Measurements from ENCODE around the gene YWHAE. TPM values are rescaled to one million over a fixed set of nuclear protein-coding genes. Genes with fewer than 3 reads are reported as not detected.

The YWHAE gene
- total and polyA plus RNA-seq, 3 donors from 2014 or later = 649 to 749 (median 678) TPM

DNA sequence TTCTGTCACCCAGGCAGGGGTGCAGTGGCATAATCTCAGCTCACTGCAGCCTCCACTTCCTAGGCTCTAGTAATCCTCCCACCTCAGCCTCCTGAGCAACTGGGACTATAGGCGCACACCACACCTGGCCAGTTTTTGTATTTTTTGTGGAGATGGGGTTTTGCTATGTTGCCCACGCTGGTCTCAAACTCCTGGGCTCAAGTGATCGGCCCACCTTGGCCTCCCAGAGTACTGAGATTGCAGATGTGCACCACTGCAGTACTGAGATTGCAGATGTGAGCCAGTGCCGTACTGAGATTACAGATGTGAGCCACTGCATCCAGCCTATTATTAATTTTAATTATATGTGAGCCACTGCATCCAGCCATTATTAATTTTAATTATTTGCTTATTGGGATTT is 42.2 kb upstream of the YWHAE start:
- Histone ChIP-seq H3K36me3 (ENCODE audit: low read depth, missing control alignments) (no peaks in the 10 kb centered on the region), H3K27me3 (no peaks in the 10 kb centered on the region), H3K4me1 (peaks cover 7% of the 10 kb centered on the region), H3K9me3 (no peaks in the 10 kb centered on the region), H3K4me3 (no peak overlapping the region), H3K27ac (no peak overlapping the region)
- DNase-seq = no peak
- 90 to 93% methylated on average over 4 of the region's 4 CpGs for WGBS, 2 donors
- TF ChIP-seq POLR2A (IDR thresholded peaks at IDR 0.05) (no peak), CTCF (IDR thresholded peaks at IDR 0.05) (no peak)
- intact Hi-C loops (cut with DNase I; ENCODE audit: low total_unique reads) = no loop called here

DNA sequence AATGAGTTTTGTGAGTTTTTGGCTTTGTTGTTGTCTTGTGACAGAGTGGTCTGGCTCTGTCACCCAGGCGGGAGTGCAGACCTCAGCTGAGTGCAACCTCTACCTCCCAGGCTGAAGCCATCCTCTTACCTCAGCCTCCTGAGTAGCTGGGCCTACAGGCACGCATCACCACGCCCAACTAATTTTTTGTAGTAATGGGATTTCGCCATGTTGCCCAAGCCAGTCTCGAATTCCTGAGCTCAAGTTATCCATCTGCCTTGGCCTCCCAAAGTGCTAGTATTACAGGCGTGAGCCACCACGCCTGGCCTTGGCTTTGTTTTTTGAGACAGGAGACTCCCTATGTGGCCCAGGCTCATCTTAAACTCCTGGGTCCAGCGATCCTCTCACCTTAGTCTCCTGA is 40.9 kb upstream of the YWHAE start:
- H3K27me3 ChIP-seq = no peaks in the 10 kb centered on the region
- H3K27ac ChIP-seq = no peak overlapping the region
- no peaks in the 10 kb centered on the region for H3K36me3 ChIP-seq (ENCODE audit: low read depth, missing control alignments)
- TF ChIP-seq POLR2A (IDR thresholded peaks at IDR 0.05) (no peak), CTCF (IDR thresholded peaks at IDR 0.05) (no peak)
- intact Hi-C loops (cut with DNase I; ENCODE audit: low total_unique reads) = no loop called here
- H3K4me1 ChIP-seq = peaks cover 7% of the 10 kb centered on the region
- no peak for DNase-seq
- H3K9me3 ChIP-seq = no peaks in the 10 kb centered on the region
- H3K4me3 ChIP-seq = no peak overlapping the region
- WGBS, 2 donors = 91 to 98% methylated on average over 4 to 8 of the region's 8 CpGs

DNA sequence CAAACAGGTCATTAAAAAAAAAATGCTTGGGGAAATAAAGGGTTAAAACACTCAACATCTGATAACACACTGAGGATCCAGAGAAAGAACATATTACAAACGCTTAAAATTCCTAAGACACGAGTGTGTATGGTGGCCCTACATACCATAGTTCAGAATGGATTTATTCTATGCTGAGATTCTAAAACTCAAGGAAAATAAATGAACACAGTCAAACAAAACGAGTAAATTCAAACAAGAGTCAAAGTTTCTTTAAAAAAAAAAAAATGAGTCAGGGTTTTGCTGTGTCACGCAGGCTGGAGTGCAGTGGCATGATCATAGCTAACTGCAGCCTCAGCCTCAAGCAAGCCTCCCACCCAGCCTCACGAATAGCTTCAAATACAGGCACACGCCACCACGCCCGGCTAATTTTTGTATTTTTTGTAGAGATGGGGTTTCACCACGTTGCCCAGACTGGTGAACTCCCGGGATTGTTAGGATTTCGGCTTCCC is 38.6 kb upstream of the YWHAE start:
- H3K27ac ChIP-seq = peak overlapping the region in 1 of 2 donors; percentile 3
- no peaks in the 10 kb centered on the region for H3K36me3 ChIP-seq (ENCODE audit: low read depth, missing control alignments)
- peaks cover 7% of the 10 kb centered on the region for H3K4me1 ChIP-seq
- TF ChIP-seq POLR2A (IDR thresholded peaks at IDR 0.05) = no peak
- no peak for TF ChIP-seq CTCF (IDR thresholded peaks at IDR 0.05)
- no peak overlapping the region for H3K4me3 ChIP-seq
- DNase-seq = peak; percentile 68
- intact Hi-C loops (cut with DNase I; ENCODE audit: low total_unique reads) = no loop called here
- WGBS, 2 donors = 46 to 74% methylated on average over 11 of the region's 11 CpGs
- no peaks in the 10 kb centered on the region for H3K27me3 ChIP-seq
- no peaks in the 10 kb centered on the region for H3K9me3 ChIP-seq

DNA sequence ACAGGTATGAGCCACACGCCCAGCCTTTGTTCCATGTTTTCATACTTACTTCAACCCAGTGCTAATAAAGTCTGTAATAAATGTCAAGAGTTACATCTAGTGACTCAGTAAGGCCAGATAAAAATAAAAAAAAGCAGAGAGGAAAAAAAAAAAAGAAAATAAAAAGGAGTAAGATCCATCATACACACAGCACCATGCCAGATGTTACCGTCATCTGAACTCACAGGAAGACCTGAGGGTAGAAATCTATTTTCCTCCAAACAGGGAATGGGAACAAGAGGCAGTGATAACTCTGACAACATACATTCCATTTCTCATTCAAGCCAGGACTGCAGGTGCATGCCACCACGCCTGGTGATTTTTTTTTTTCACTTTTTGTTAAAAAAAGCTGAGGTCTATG is 35.3 kb upstream of the YWHAE start:
- no peaks in the 10 kb centered on the region for H3K27me3 ChIP-seq
- TF ChIP-seq CTCF (IDR thresholded peaks at IDR 0.05) (no peak), POLR2A (IDR thresholded peaks at IDR 0.05) (no peak)
- intact Hi-C loops (cut with DNase I; ENCODE audit: low total_unique reads) = no loop called here
- no peak overlapping the region for H3K27ac ChIP-seq
- no peak overlapping the region for H3K4me3 ChIP-seq
- no peaks in the 10 kb centered on the region for H3K36me3 ChIP-seq (ENCODE audit: low read depth, missing control alignments)
- WGBS, 2 donors = 92 to 93% methylated on average over 3 of the region's 3 CpGs
- peaks cover 25% of the 10 kb centered on the region for H3K4me1 ChIP-seq
- no peak for DNase-seq
- no peaks in the 10 kb centered on the region for H3K9me3 ChIP-seq

GRCh38 chr17:1434150-1434549 is 34.1 kb upstream of the YWHAE start:
- no peaks in the 10 kb centered on the region for H3K36me3 ChIP-seq (ENCODE audit: low read depth, missing control alignments)

More at GRCh38 chr17:1434150-1434549, 34.1 kb upstream of the YWHAE start:
- H3K4me3 ChIP-seq = no peak overlapping the region
- H3K4me1 ChIP-seq = peaks cover 25% of the 10 kb centered on the region
- no peak for DNase-seq
- H3K27me3 ChIP-seq = no peaks in the 10 kb centered on the region
- H3K9me3 ChIP-seq = no peaks in the 10 kb centered on the region
- intact Hi-C loops (cut with DNase I; ENCODE audit: low total_unique reads) = no loop called here
- no peak overlapping the region for H3K27ac ChIP-seq
- TF ChIP-seq POLR2A (IDR thresholded peaks at IDR 0.05) = no peak
- TF ChIP-seq CTCF (IDR thresholded peaks at IDR 0.05) = no peak
- 92 to 97% methylated on average over 3 of the region's 3 CpGs for WGBS, 2 donors

Measured in testis (tissue), 3 donors.